ENCODE data around the gene LRRC4B. TPM values are rescaled to one million over a fixed set of nuclear protein-coding genes. Genes with fewer than 3 reads are reported as not detected.
"Not testable (repeated sequence)": the region's sequence is repeated elsewhere in the genome, so short reads cannot be mapped to it uniquely, and the experiment has no call there.

Gene LRRC4B
- total RNA-seq, 1 experiment from 2014 or later = 3.8 TPM

DNA sequence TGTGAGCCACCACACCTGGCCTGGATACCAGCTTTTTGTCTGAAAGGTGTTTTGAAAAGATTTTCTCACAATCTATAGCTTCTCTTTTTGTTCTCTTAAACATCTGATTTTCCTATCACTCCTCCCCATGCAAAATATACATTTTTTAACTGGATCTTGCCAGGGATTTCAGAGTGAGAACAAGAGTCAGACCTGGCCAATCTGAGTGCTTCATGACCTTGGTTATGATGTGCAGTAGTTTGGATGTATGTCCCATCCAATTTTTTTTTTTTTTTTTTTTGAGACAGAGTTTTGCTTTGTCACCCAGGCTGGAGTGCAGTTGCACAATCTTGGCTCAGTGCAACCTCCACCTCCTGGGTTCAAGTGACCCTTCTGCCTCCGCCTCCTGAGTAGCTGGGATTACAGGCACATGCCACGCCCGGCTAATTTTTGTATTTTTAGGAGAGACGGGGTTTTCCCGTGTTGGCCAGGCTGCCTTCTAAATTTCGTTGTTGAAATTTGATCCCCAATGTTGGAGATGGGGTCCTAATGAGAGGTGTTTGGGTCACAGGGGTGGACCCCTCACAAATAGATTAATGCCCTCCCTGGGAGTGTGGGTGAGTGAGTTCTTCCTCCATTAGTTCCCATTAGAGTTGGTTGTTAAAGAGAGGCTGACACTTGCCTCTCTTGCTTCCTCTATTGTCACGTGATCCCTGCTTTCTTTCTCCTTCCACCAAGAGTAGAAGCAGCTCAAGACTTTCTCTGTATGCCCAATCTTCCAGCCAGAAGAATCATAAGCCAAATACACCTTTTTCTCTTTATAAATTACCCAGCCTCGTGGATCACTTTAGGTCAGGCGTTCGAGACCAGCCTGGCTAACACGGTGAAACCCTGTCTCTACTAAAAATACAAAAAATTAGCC lies 44.5 kb upstream of the LRRC4B start:
- H2AK5ac ChIP-seq (ENCODE audit: insufficient read length, low read length); H2BK15ac ChIP-seq (ENCODE audit: low read depth, low read length); H3K23ac ChIP-seq (ENCODE audit: insufficient read length, low read depth, low read length); H4K20me1 ChIP-seq (ENCODE audit: control insufficient read depth, insufficient read depth, insufficient read length); H3K9me3 Mint-ChIP-seq; H3K14ac ChIP-seq (ENCODE audit: insufficient read depth, low read length); H3K23me2 ChIP-seq (ENCODE audit: insufficient read length, low read depth, low read length, poor library complexity, severe bottlenecking); H3K18ac ChIP-seq (ENCODE audit: insufficient read length, low read depth, low read length); H2AFZ ChIP-seq (ENCODE audit: low read length); H2BK12ac ChIP-seq (ENCODE audit: insufficient read length, low read depth, low read length); H4K91ac ChIP-seq (ENCODE audit: insufficient read length, low read depth, low read length); H2BK20ac ChIP-seq (ENCODE audit: low read depth, low read length, poor library complexity, severe bottlenecking); H3K4me1 ChIP-seq (ENCODE audit: insufficient read depth, low read length); DNase-seq; H2BK120ac ChIP-seq (ENCODE audit: low read depth, low read length, poor library complexity, severe bottlenecking); H3K4me3 Mint-ChIP-seq; H3K4me2 ChIP-seq (ENCODE audit: insufficient read depth, insufficient read length, low read length); H3K4ac ChIP-seq (ENCODE audit: low read depth, low read length); H2BK5ac ChIP-seq (ENCODE audit: insufficient read length, low read length); H3K9ac ChIP-seq (ENCODE audit: extremely low read depth, insufficient read length, low read length); H3K27ac Mint-ChIP-seq; H3K9me3 ChIP-seq (ENCODE audit: control insufficient read depth, low read depth, low read length); H4K8ac ChIP-seq (replicated peaks; ENCODE audit: insufficient read length, low read depth, low read length); H3K27ac ChIP-seq (ENCODE audit: insufficient read length, low read depth, low read length); H4K5ac ChIP-seq (ENCODE audit: insufficient read length, low read depth, low read length); H3K56ac ChIP-seq (ENCODE audit: insufficient read length, low read depth, low read length); H3K79me1 ChIP-seq (ENCODE audit: insufficient read depth, low read depth, low read length, poor library complexity, severe bottlenecking); H3K27me3 ChIP-seq (ENCODE audit: insufficient read depth, low read length); H3K36me3 Mint-ChIP-seq (ENCODE audit: insufficient read depth in 1 of 3, low read depth in 3 of 3); H3K79me2 ChIP-seq (ENCODE audit: insufficient read depth, low read length); H3K4me1 Mint-ChIP-seq; H3T11ph ChIP-seq (ENCODE audit: low read length): not testable (repeated sequence)
- no CpG with 5 or more reads among the region's 11 CpGs for WGBS (ENCODE audit: extremely low coverage, insufficient read length, low lambda C conversion rate)
- peaks cover 41% of the 10 kb centered on the region for H3K27me3 Mint-ChIP-seq (ENCODE audit: low read depth)
